A549 (cell line): Measurements from ENCODE around the gene ASTL. TPM values are rescaled to one million over a fixed set of nuclear protein-coding genes. Genes with fewer than 3 reads are reported as not detected.
A peak's percentile ranks its signal among the peaks of the same experiment; 100 is the strongest.

Source experiments
- ATAC-seq, 2 experiments: fragments of 200-7000 bp in 1 of 2; fragments of >200 bp in 1 of 2; cut with Nextera tagmentation in 1 of 2; cut with Tn5 transposase in 1 of 2; 3 replicates each; pipeline versions ENCODE4 v1.8.0 to v1.9.1; 2018 to 2020; ENCODE audit warnings: mild to moderate bottlenecking in 1 of 2, moderate library complexity in 1 of 2
- CTCF ChIA-PET: fragments of 300-600 bp; sonication (Branson Sonifier 250); formaldehyde crosslinking; extraction: SDS; loops from one replicate; lab custom pipeline; 2021; ENCODE audit warnings: antibody characterized with exemption, inconsistent platforms; lab: Yijun Ruan, JAX
- POLR2A ChIA-PET: fragments of 350-600 bp; formaldehyde crosslinking; extraction: SDS; loops from one replicate; lab custom pipeline; 2021; ENCODE audit warnings: antibody characterized with exemption, inconsistent platforms; lab: Yijun Ruan, JAX
- DNase-seq, 2 experiments: peaks; one replicate each; pipeline versions ENCODE4 v3.0.0 to v3.0.0-alpha.2; 2011 to 2016; ENCODE audit warnings: low read depth in 1 of 2, low spot score in 1 of 2
- FAIRE-seq: peaks from 2 replicates; lab custom pipeline; 2011; peaks lifted over from hg19 to GRCh38; lab: Jason Lieb, UNC
- H3K27ac ChIP-seq, 2 experiments: fragments of >200 bp; sonication (Bioruptor Twin); formaldehyde crosslinking; 3 replicates each; pipeline ENCODE4 v1.5.1; 2016 to 2017
- H3K4me1 ChIP-seq: fragments of >200 bp; sonication (Bioruptor Twin); formaldehyde crosslinking; 3 replicates; pipeline ENCODE4 v1.6.1; 2016
- H3K4me2 ChIP-seq: fragments of >200 bp; sonication (Bioruptor Twin); formaldehyde crosslinking; 3 replicates; pipeline ENCODE4 v1.6.1; 2016
- H3K4me3 ChIP-seq: fragments of >200 bp; sonication (Bioruptor Twin); formaldehyde crosslinking; 3 replicates; pipeline ENCODE4 v1.5.1; 2016
- H3K9me3 ChIP-seq: fragments of >200 bp; sonication (Bioruptor Twin); formaldehyde crosslinking; 3 replicates; pipeline ENCODE4 v1.6.1; 2016
- BHLHE40 ChIP-seq: IDR thresholded peaks from 2 replicates; pipeline ENCODE4 v1.6.1; 2012; ENCODE audit warnings: low read depth, low read length, inconsistent platforms
- CBX8 ChIP-seq: fragments of 200-600 bp; sonication (generic); IDR thresholded peaks from 2 replicates; pipeline ENCODE4 v1.6.1; 2016
- CEBPB ChIP-seq, 2 experiments: fragments of >200 bp in 1 of 2; sonication (Bioruptor Twin) in 1 of 2; formaldehyde crosslinking in 1 of 2; IDR thresholded peaks; 2 replicates each; pipeline ENCODE4 v1.6.1; 2012 to 2016
- CHD4 ChIP-seq: fragments of 200-600 bp; sonication (generic); IDR thresholded peaks from 2 replicates; pipeline ENCODE4 v1.6.1; 2016; ENCODE audit warnings: antibody characterized with exemption, mild to moderate bottlenecking, borderline replicate concordance
- EHF ChIP-seq: fragments of 250-450 bp; sonication (Bioruptor Pico); IDR thresholded peaks from 2 replicates; pipeline ENCODE4 v1.5.0; 2020; ENCODE audit warnings: mild to moderate bottlenecking
- EP300 ChIP-seq, 2 experiments: fragments of >200 bp; sonication (Bioruptor Twin); formaldehyde crosslinking; IDR thresholded peaks; 2 replicates in 1 of 2; 3 replicates in 1 of 2; pipeline ENCODE4 v1.6.1; 2016 to 2017
- ESRRA ChIP-seq: fragments of 150-350 bp; IDR thresholded peaks from 2 replicates; pipeline ENCODE4 v1.6.1; 2014; ENCODE audit warnings: mild to moderate bottlenecking, low read length, borderline replicate concordance
- FOXS1 ChIP-seq: fragments of 250-450 bp; sonication (Bioruptor Pico); IDR thresholded peaks from 2 replicates; pipeline ENCODE4 v1.5.0; 2020; ENCODE audit warnings: mild to moderate bottlenecking, moderate library complexity
- HDAC2 ChIP-seq: fragments of 200-600 bp; sonication (generic); IDR thresholded peaks from 2 replicates; pipeline ENCODE4 v1.6.1; 2016
- HMGXB4 ChIP-seq: fragments of 250-450 bp; sonication (Bioruptor Pico); IDR thresholded peaks from 2 replicates; pipeline ENCODE4 v1.5.0; 2021; ENCODE audit warnings: mild to moderate bottlenecking, moderate library complexity, borderline replicate concordance
- JUNB ChIP-seq: fragments of >200 bp; sonication (Bioruptor Twin); formaldehyde crosslinking; IDR thresholded peaks from 2 replicates; pipeline ENCODE4 v1.6.1; 2016
- KDM1A ChIP-seq: fragments of 200-600 bp; sonication (generic); IDR thresholded peaks from 2 replicates; pipeline ENCODE4 v1.6.1; 2016; ENCODE audit warnings: low read depth, mild to moderate bottlenecking
- KDM5A ChIP-seq: fragments of 200-600 bp; sonication (generic); IDR thresholded peaks from 2 replicates; pipeline ENCODE4 v1.6.1; 2016; ENCODE audit warnings: antibody characterized with exemption, mild to moderate bottlenecking
- MAFK ChIP-seq: fragments of 450-650 bp; IDR thresholded peaks from 2 replicates; pipeline ENCODE4 v1.6.1; 2014; ENCODE audit not compliant: partially characterized antibody
- NPAS2 ChIP-seq: fragments of 250-450 bp; sonication (Bioruptor Pico); IDR thresholded peaks from 2 replicates; pipeline ENCODE4 v1.8.0; 2022; ENCODE audit warnings: mild to moderate bottlenecking, moderate library complexity, borderline replicate concordance
- NR3C1 ChIP-seq: fragments of >200 bp; sonication (Bioruptor Twin); formaldehyde crosslinking; IDR thresholded peaks from 3 replicates; pipeline ENCODE4 v1.6.1; 2017
- POLR2A ChIP-seq: IDR thresholded peaks from 2 replicates; pipeline ENCODE4 v1.6.1; 2012; ENCODE audit warnings: mild to moderate bottlenecking, low read length
- POLR2AphosphoS2 ChIP-seq: conservative IDR thresholded peaks from 2 replicates; pipeline ENCODE4 v1.6.1; 2012; ENCODE audit warnings: low read length, improper control_type of control experiment, inconsistent platforms
- RFX5 ChIP-seq: fragments of 450-650 bp; IDR thresholded peaks from 2 replicates; pipeline ENCODE4 v1.7.1; 2014; ENCODE audit warnings: antibody characterized with exemption, mild to moderate bottlenecking, moderate library complexity
- ZFP36 ChIP-seq: fragments of 450-650 bp; IDR thresholded peaks from 2 replicates; pipeline ENCODE4 v1.6.1; 2014; ENCODE audit warnings: borderline replicate concordance; ENCODE audit not compliant: partially characterized antibody
- WGBS: methylation state at CpG from one replicate; pipeline ENCODE4 v1.1.6; 2017; ENCODE audit errors: missing lambda C conversion rate; 5-methylcytosine and 5-hydroxymethylcytosine counted together
- polyA plus RNA-seq, 4 experiments: library from polyadenylated mRNA; depleted of rRNA in 3 of 4; stranded (reverse); fragments of >200 nt; fragmentation: RNase III in 1 of 4; extraction: RNeasy Plus Mini Kit Qiagen cat#74134 plus additional on column Dnase treatment in 1 of 4; gene quantifications; 2 replicates in 3 of 4; 3 replicates in 1 of 4; pipeline ENCODE4 v1.2.3, GENCODE V29; 2011 to 2017
- TF ChIP-seq, protein P1 (sequence below): fragments of 250-450 bp; sonication (Bioruptor Pico); IDR thresholded peaks from 2 replicates; pipeline ENCODE4 v1.5.0; 2020; ENCODE audit warnings: low read depth, mild to moderate bottlenecking, moderate library complexity

ASTL gene
- polyA plus RNA-seq, 2 of the 4 experiments (the other 2 are of a cell fraction): not detected

- ChIA-PET CTCF (interaction anchor here (1.1 to 3.0 kb wide), 3 partner anchors 19 to 26 kb away, joined by 5 to 17 read pairs (median 8); partner anchors contain the start of gene ADRA2B), POLR2A (no interaction called here)
- Histone ChIP-seq H3K9me3 (no peaks in the 10 kb centered on the region), H3K4me1 (peaks cover 12% of the 10 kb centered on the region; the same call in 1 of the 3 replicates), H3K4me2 (peak overlapping the region; percentile 26; the same call in 1 of the 3 replicates), H3K4me3 (no peak overlapping the region), H3K27ac (no peak overlapping the region)
- ATAC-seq (peak; percentile 17 to 28; a peak in 3 of 6 replicates), FAIRE-seq (no peak), DNase-seq (no peak)
- 64% methylated on average over 14 of the region's 14 CpGs for WGBS
- no peak for TF ChIP-seq ZFP36
- TF ChIP-seq NPAS2 (CRISPR knock-in tag): no peak
- TF ChIP-seq KDM1A: no peak
- no peak for TF ChIP-seq POLR2AphosphoS2
- no peak for TF ChIP-seq KDM5A
- TF ChIP-seq BHLHE40: no peak
- TF ChIP-seq JUNB: no peak
- no peak for TF ChIP-seq ESRRA
- TF ChIP-seq HDAC2: no peak
- no peak for TF ChIP-seq POLR2A
- TF ChIP-seq EHF (CRISPR knock-in tag): no peak
- no peak for TF ChIP-seq NR3C1
- no peak for TF ChIP-seq CBX8
- TF ChIP-seq HMGXB4 (CRISPR knock-in tag): no peak
- no peak for TF ChIP-seq EP300 (IDR thresholded peaks at IDR 0.05)
- TF ChIP-seq CEBPB (IDR thresholded peaks at IDR 0.05): no peak
- TF ChIP-seq FOXS1 (CRISPR knock-in tag): no peak
- no peak for TF ChIP-seq MAFK
- TF ChIP-seq RFX5: no peak
- no peak for TF ChIP-seq CHD4
Measured at GRCh38 chr2:96091141-96091710, 47.1 kb downstream of the ASTL start.

- DNase-seq (no peak), FAIRE-seq (no peak), ATAC-seq (no peak; a peak in 1 of 6 replicates)
- no peak overlapping the region for H3K4me3 ChIP-seq
- no peak overlapping the region for H3K4me2 ChIP-seq
- TF ChIP-seq ZFP36 (no peak), KDM5A (no peak)
- TF ChIP-seq, protein P1, sequence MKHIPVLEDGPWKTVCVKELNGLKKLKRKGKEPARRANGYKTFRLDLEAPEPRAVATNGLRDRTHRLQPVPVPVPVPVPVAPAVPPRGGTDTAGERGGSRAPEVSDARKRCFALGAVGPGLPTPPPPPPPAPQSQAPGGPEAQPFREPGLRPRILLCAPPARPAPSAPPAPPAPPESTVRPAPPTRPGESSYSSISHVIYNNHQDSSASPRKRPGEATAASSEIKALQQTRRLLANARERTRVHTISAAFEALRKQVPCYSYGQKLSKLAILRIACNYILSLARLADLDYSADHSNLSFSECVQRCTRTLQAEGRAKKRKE (CRISPR knock-in tag): no peak
- H3K9me3 ChIP-seq: no peaks in the 10 kb centered on the region
- no peak overlapping the region for H3K27ac ChIP-seq
- peaks cover 12% of the 10 kb centered on the region; the same call in 1 of the 3 replicates for H3K4me1 ChIP-seq
- POLR2A ChIA-PET: no interaction called here
- CTCF ChIA-PET: interaction anchor here (1.0 to 3.0 kb wide), 3 partner anchors 11 to 27 kb away, joined by 3 to 8 read pairs (median 5); partner anchors contain the start of gene ADRA2B
- 87% methylated on average over 12 of the region's 12 CpGs for WGBS
Measured at GRCh38 chr2:96090196-96090926, 47.9 kb downstream of the ASTL start.
